HPDE6-E6E7 (cell line): ENCODE results near the gene ZBTB7C.

Experiments
- DNase-seq: peaks from one replicate; pipeline ENCODE4 v3.0.0; 2011; ENCODE audit warnings: missing footprints; ENCODE audit errors: extremely low spot score

The ZBTB7C gene

GRCh38 chr18:48324651-48325050 is 84.5 kb downstream of the ZBTB7C start:
- DNase-seq, result peak; percentile 70

GRCh38 chr18:48323151-48323550 is 86.0 kb downstream of the ZBTB7C start:
- DNase-seq, result no peak

DNA sequence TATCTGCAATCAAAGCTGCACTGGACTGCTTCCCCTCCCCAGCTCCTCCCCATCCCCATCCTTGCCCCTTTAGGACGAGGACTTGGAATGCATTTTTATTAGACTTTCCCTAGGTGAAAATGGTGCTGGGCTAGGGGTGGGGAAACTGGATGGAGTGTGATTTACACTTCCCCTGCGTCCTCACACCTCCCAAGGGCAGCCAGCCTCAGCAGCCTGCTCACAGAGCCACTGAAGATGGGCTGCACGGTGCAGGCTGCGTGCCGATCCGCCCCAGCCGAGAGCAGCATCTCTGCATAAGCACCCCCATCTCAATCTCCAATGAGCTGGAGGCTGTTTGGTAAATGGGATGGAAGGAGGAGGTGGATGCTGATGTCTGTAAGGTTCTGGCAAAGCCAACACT is 87.6 kb downstream of the ZBTB7C start:
- DNase-seq, result no peak

- no peak for DNase-seq
These were observed 88.1 kb downstream of the ZBTB7C start for GRCh38 chr18:48321121-48321520.

DNA sequence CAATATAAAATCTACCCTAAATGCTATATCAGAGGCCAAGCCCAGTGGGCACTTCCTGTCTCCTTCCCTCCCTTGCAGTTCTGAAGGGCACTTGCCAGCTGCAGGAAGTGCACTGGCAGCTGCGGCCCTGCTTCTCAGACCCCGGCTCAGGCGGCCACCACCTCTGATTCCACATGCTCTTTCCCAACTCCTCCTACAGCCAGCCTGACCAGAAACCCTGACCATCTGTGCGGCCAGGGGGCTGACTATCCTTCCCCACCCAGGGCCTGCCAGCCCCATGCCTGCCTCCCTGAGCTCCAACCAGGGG is 88.6 kb downstream of the ZBTB7C start:
- no peak for DNase-seq

DNA sequence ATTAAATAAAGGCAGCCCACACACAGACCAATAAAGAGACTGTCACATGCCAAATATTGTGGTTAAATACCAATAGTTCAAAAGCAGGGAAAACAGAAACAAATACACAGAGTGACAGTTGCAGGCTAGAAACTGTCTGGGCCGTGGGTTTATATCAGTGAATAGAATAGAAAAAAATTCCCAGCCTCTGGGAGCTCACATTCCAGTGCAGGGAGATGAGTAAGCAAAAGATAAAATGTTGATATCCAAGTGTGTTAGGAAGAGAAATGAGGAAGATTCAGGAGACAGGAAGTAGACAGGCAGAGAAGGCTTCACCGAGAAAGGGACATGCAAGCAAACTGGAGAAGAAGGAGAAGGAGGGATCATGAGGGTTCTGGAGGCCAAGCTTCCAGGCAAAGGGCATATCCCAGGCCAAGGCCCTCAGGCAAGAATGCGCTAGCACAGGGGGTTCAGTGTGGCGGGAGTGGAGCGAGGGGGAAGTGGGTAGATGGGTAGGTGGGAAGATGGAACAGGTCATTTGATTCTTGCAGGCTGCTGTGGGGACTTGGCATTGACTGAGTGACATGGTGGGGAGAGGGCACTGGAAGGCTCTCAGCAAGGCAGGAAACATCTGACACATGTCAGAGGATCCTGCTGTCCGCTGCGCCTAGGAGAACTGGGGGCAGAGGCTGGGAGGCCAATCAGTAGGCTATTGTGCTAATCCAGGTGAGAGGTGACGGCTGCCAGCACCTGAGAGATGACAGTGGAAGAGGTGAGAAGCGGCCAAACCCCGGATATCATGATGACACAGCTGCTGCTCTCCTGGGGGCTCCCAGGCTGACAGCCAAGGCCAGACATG is 89.2 kb downstream of the ZBTB7C start:
- DNase-seq, result no peak

DNA sequence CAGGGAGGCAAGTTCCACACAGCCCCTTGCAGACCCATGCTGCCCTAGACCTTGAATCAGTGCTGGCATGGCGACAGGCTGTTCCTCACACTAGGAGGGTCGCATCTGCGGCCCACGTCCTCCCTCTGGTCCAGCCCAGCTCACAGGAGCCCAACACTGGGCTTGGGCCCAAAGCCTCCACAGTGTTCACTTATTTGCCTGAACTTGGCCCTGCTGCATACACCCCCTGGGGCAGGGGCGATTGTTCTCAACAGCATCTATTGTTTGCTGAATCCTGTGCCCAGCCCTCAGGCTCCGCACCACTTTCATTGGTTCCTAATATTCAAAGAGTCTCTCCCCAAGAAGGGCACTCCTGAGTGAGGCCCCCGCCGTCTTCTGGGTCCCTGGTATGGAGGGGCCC is 90.7 kb downstream of the ZBTB7C start:
- no peak for DNase-seq

- DNase-seq, result no peak
These were observed 91.3 kb downstream of the ZBTB7C start for GRCh38 chr18:48317781-48318381.

GRCh38 chr18:48316177-48316576 is 93.0 kb downstream of the ZBTB7C start:
- DNase-seq, result no peak

GRCh38 chr18:48314690-48315089 is 94.5 kb downstream of the ZBTB7C start:
- no peak for DNase-seq

GRCh38 chr18:48313792-48314191 is 95.4 kb downstream of the ZBTB7C start:
- no peak for DNase-seq

DNA sequence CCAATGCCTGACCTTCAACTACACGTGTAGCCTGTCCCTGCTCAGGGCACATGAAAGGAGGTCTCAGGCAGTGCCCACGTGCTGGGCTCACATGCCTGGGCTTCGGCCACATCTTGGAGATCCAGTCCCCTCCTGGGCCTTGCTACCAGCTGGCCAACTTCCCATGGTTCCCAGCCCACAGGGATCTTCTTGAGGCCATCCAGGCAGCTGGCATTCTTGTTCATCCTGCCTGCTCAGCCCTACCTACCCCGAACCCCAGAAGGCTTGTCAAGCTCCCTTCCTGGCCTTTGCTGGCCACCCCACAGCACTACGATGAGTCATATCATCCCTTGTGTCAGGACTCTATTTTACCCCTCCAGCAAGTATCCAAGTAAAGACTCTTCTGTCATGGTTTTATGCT is 97.1 kb downstream of the ZBTB7C start:
- DNase-seq, result no peak

DNA sequence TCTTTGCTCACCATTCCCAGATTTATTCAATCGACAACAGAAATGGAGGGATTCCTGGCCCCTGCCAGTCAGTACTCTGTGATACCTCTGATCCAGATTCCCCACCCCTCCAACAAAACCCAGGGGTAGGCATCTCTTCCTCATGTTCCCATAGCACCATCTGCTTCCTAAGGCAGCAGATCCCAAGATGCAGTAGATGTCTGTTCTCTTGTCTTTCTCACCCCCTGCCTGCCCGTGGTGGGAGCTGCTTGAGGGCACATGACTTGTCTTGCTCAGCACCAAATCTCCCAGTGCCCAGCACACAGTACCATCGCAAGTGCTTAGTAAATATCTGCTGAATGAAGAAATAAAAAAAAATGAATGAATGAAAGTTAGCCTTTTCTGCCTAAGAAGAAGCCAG is 98.2 kb downstream of the ZBTB7C start:
- DNase-seq, result no peak

DNA sequence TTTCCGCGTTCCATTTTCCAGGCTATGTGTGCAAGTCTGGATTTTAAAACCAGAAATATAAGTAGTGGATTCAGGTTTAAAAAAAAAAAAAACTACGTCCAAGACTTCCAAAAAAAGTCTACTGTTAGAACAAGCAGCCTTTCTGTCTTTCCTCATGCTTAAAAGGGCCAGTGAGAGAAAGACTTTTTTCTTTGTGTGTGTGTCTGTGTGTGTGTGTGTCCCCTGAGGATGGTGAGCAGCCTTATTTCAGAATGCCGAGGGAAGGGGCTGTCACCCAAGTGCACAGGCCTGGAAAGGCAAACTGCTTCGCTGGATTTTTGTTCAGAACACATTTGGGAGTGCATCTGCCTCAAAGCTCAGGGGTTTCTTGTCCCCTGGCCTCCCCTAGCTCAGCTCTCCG is 98.8 kb downstream of the ZBTB7C start:
- DNase-seq, result no peak

- DNase-seq, result no peak
These were observed 100.2 kb downstream of the ZBTB7C start for GRCh38 chr18:48308755-48309575.

DNA sequence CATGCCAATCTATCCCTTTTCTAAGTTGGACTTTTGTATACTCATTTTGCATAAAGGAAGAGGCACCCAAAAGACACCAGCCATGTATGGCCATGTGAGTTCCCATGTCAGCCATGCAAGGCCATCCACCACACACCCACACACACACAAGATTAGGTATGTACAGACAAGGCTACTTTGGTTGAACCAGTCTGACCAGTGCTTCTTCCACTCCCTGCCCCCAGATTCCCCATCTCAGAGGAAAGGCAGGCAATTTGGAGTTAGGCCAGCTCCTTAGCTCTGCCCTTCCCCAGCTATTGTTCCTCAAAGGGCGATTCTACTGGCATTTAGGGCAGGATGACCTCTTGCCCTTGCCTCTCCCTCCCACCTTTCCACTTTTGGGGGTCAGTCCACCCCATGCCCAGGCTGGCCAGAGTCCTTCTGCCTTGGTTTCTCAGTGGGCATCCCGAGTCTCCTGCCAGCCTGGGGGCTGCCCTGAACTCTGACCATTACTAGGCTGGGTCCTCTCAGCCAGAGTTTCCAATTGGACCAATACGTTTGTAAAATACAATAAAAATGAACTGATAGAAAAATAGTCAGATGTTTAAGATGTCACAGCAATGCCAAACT is 101.1 kb downstream of the ZBTB7C start:
- peak; percentile 72 for DNase-seq

GRCh38 chr18:48306838-48307237 is 102.3 kb downstream of the ZBTB7C start:
- DNase-seq, result no peak

GRCh38 chr18:48304906-48305693 is 104.1 kb downstream of the ZBTB7C start:
- no peak for DNase-seq

- DNase-seq, result no peak
These were observed 105.3 kb downstream of the ZBTB7C start for GRCh38 chr18:48303883-48304282.

GRCh38 chr18:48302736-48303135 is 106.4 kb downstream of the ZBTB7C start:
- DNase-seq, result no peak

GRCh38 chr18:48300463-48300961 is 108.7 kb downstream of the ZBTB7C start:
- DNase-seq, result no peak
